Fibroblast of pulmonary artery (primary cell): ENCODE results near the gene ASXL2.
A peak's percentile ranks its signal among the peaks of the same experiment; 100 is the strongest.

ENCODE experiments used
- DNase-seq: peaks from one replicate; pipeline ENCODE4 v3.0.0-alpha.2; 2010; ENCODE audit warnings: low read depth
- H3K4me3 ChIP-seq: replicated peaks from 2 replicates; pipeline ENCODE4 v1.5.1; 2011; ENCODE audit warnings: low read depth, mild to moderate bottlenecking, control low read depth, low read length, moderate library complexity
- CTCF ChIP-seq: IDR thresholded peaks from 2 replicates; pipeline ENCODE4 v1.5.1; 2011; ENCODE audit warnings: mild to moderate bottlenecking, control low read depth, low read length, inconsistent platforms; ENCODE audit errors: missing control alignments

ASXL2 gene

GRCh38 chr2:25877431-25878360 is 591 bp downstream of the ASXL2 start:
- H3K4me3 ChIP-seq = peak overlapping the region; percentile 72
- DNase-seq = peak; percentile 65
- TF ChIP-seq CTCF = no peak

- no peak for TF ChIP-seq CTCF
- no peak overlapping the region for H3K4me3 ChIP-seq
- no peak for DNase-seq
Measured at GRCh38 chr2:25872134-25872533, 6.2 kb downstream of the ASXL2 start.

- no peak overlapping the region for H3K4me3 ChIP-seq
- TF ChIP-seq CTCF = no peak
- no peak for DNase-seq
Measured at GRCh38 chr2:25867396-25868003, 10.8 kb downstream of the ASXL2 start.

- no peak overlapping the region for H3K4me3 ChIP-seq
- no peak for DNase-seq
- TF ChIP-seq CTCF = no peak
Measured at GRCh38 chr2:25856377-25856776, 21.9 kb downstream of the ASXL2 start.

- H3K4me3 ChIP-seq = no peak overlapping the region
- DNase-seq = no peak
- TF ChIP-seq CTCF = no peak
Measured at GRCh38 chr2:25855065-25855464, 23.2 kb downstream of the ASXL2 start.

GRCh38 chr2:25854613-25855012 is 23.7 kb downstream of the ASXL2 start:
- no peak overlapping the region for H3K4me3 ChIP-seq
- DNase-seq = no peak
- TF ChIP-seq CTCF = no peak
